ENCODE results near the gene DOCK4.

DOCK4 gene

GRCh38 chr7:111820621-111821020, 385.6 kb downstream of the DOCK4 start:
- no peak for DNase-seq (ENCODE audit: low spot score)

- no peak for DNase-seq (ENCODE audit: low spot score)
Observed at GRCh38 chr7:111820121-111820520, 386.1 kb downstream of the DOCK4 start.

GRCh38 chr7:111815354-111815753, 390.8 kb downstream of the DOCK4 start:
- no peak for DNase-seq (ENCODE audit: low spot score)

GRCh38 chr7:111813306-111813705, 392.9 kb downstream of the DOCK4 start:
- DNase-seq (ENCODE audit: low spot score) = no peak

- no peak for DNase-seq (ENCODE audit: low spot score)
Observed at GRCh38 chr7:111806232-111806631, 400.0 kb downstream of the DOCK4 start.

GRCh38 chr7:111803015-111803758, 403.0 kb downstream of the DOCK4 start:
- DNase-seq (ENCODE audit: low spot score) = no peak

GRCh38 chr7:111802194-111802772, 403.9 kb downstream of the DOCK4 start:
- DNase-seq (ENCODE audit: low spot score) = no peak

GRCh38 chr7:111801277-111801676, 404.9 kb downstream of the DOCK4 start:
- DNase-seq (ENCODE audit: low spot score) = no peak

GRCh38 chr7:111796671-111797070, 409.5 kb downstream of the DOCK4 start:
- no peak for DNase-seq (ENCODE audit: low spot score)

- no peak for DNase-seq (ENCODE audit: low spot score)
Observed at GRCh38 chr7:111789870-111790269, 416.3 kb downstream of the DOCK4 start.

- no peak for DNase-seq (ENCODE audit: low spot score)
Observed at GRCh38 chr7:111789048-111789320, 417.2 kb downstream of the DOCK4 start.

- DNase-seq (ENCODE audit: low spot score) = no peak
Observed at GRCh38 chr7:111788286-111789047, 417.7 kb downstream of the DOCK4 start.

- no peak for DNase-seq (ENCODE audit: low spot score)
Observed at GRCh38 chr7:111787741-111788140, 418.5 kb downstream of the DOCK4 start.

- DNase-seq (ENCODE audit: low spot score) = no peak
Observed at GRCh38 chr7:111787099-111787498, 419.1 kb downstream of the DOCK4 start.

GRCh38 chr7:111785076-111785475, 421.1 kb downstream of the DOCK4 start:
- DNase-seq (ENCODE audit: low spot score) = no peak

GRCh38 chr7:111784296-111784695, 421.9 kb downstream of the DOCK4 start:
- DNase-seq (ENCODE audit: low spot score) = no peak

- DNase-seq (ENCODE audit: low spot score) = no peak
Observed at GRCh38 chr7:111783854-111784253, 422.3 kb downstream of the DOCK4 start.

GRCh38 chr7:111780527-111780926, 425.7 kb downstream of the DOCK4 start:
- DNase-seq (ENCODE audit: low spot score) = no peak

GRCh38 chr7:111775206-111775605, 431.0 kb downstream of the DOCK4 start:
- DNase-seq (ENCODE audit: low spot score) = no peak

GRCh38 chr7:111772716-111773115, 433.5 kb downstream of the DOCK4 start:
- DNase-seq (ENCODE audit: low spot score) = no peak

GRCh38 chr7:111771638-111772037, 434.6 kb downstream of the DOCK4 start:
- no peak for DNase-seq (ENCODE audit: low spot score)

GRCh38 chr7:111770116-111770515, 436.1 kb downstream of the DOCK4 start:
- no peak for DNase-seq (ENCODE audit: low spot score)
